ENCODE data around the gene DBH.

The DBH gene

GRCh38 chr9:133604856-133605255 lies 31.3 kb upstream of the DBH start:
- no peak overlapping the region for H3K4me3 ChIP-seq (ENCODE audit: low read depth, low read length)
- no peak for TF ChIP-seq CTCF (IDR thresholded peaks at IDR 0.05; ENCODE audit: borderline replicate concordance, insufficient read depth, low read depth, low read length)

- H3K4me3 ChIP-seq (ENCODE audit: low read depth, low read length): no peak overlapping the region
- TF ChIP-seq CTCF (IDR thresholded peaks at IDR 0.05; ENCODE audit: borderline replicate concordance, insufficient read depth, low read depth, low read length): no peak
Observed at GRCh38 chr9:133605446-133605845, 30.7 kb upstream of the DBH start.

GRCh38 chr9:133605856-133606707 lies 30.1 kb upstream of the DBH start:
- no peak overlapping the region for H3K4me3 ChIP-seq (ENCODE audit: low read depth, low read length)
- TF ChIP-seq CTCF (IDR thresholded peaks at IDR 0.05; ENCODE audit: borderline replicate concordance, insufficient read depth, low read depth, low read length): no peak

GRCh38 chr9:133606708-133607025 lies 29.5 kb upstream of the DBH start:
- no peak overlapping the region for H3K4me3 ChIP-seq (ENCODE audit: low read depth, low read length)
- no peak for TF ChIP-seq CTCF (IDR thresholded peaks at IDR 0.05; ENCODE audit: borderline replicate concordance, insufficient read depth, low read depth, low read length)

- H3K4me3 ChIP-seq (ENCODE audit: low read depth, low read length): no peak overlapping the region
- no peak for TF ChIP-seq CTCF (IDR thresholded peaks at IDR 0.05; ENCODE audit: borderline replicate concordance, insufficient read depth, low read depth, low read length)
Observed at GRCh38 chr9:133607381-133607780, 28.8 kb upstream of the DBH start.

GRCh38 chr9:133607976-133608375 lies 28.2 kb upstream of the DBH start:
- no peak overlapping the region for H3K4me3 ChIP-seq (ENCODE audit: low read depth, low read length)
- no peak for TF ChIP-seq CTCF (IDR thresholded peaks at IDR 0.05; ENCODE audit: borderline replicate concordance, insufficient read depth, low read depth, low read length)

GRCh38 chr9:133608382-133608781 lies 27.8 kb upstream of the DBH start:
- TF ChIP-seq CTCF (IDR thresholded peaks at IDR 0.05; ENCODE audit: borderline replicate concordance, insufficient read depth, low read depth, low read length): no peak
- no peak overlapping the region for H3K4me3 ChIP-seq (ENCODE audit: low read depth, low read length)
